Osteoblast (primary cell): Measurements from ENCODE around the gene ARHGEF4. TPM values are rescaled to one million over a fixed set of nuclear protein-coding genes. Genes with fewer than 3 reads are reported as not detected.

ENCODE experiments used
- DNase-seq: peaks from one replicate; pipeline ENCODE4 v3.0.0; 2011; ENCODE audit warnings: low spot score, mixed read lengths; ENCODE audit not compliant: insufficient read length; ENCODE audit errors: missing footprints
- H2AFZ ChIP-seq: 2 replicates; pipeline ENCODE4 v1.6.0; 2011; ENCODE audit warnings: mild to moderate bottlenecking, low read length
- H3K27ac ChIP-seq: 2 replicates; pipeline ENCODE4 v1.5.1; 2011; ENCODE audit warnings: mild to moderate bottlenecking, low read depth, low read length, moderate library complexity
- H3K27me3 ChIP-seq: 2 replicates; pipeline ENCODE4 v1.6.0; 2012; ENCODE audit warnings: mild to moderate bottlenecking, control low read depth, inconsistent platforms, low read length, moderate library complexity; ENCODE audit not compliant: insufficient read depth
- H3K36me3 ChIP-seq: 2 replicates; pipeline ENCODE4 v1.5.1; 2011; ENCODE audit warnings: mild to moderate bottlenecking, low read length, control low read depth, moderate library complexity; ENCODE audit not compliant: insufficient read depth
- H3K4me1 ChIP-seq: 2 replicates; pipeline ENCODE4 v1.5.1; 2011; ENCODE audit warnings: mild to moderate bottlenecking, low read length, control low read depth, moderate library complexity; ENCODE audit not compliant: insufficient read depth
- H3K4me2 ChIP-seq: 2 replicates; pipeline ENCODE4 v1.6.0; 2011; ENCODE audit warnings: mild to moderate bottlenecking, low read length; ENCODE audit not compliant: insufficient read depth
- H3K4me3 ChIP-seq: fragments of 200-600 bp; sonication (generic); 3 replicates; pipeline ENCODE4 v1.5.1; 2012; ENCODE audit warnings: mild to moderate bottlenecking, low read length, inconsistent platforms; ENCODE audit not compliant: insufficient read depth
- H3K79me2 ChIP-seq: 2 replicates; pipeline ENCODE4 v1.6.0; 2012; ENCODE audit warnings: mild to moderate bottlenecking, low read length, control low read depth, inconsistent platforms; ENCODE audit not compliant: insufficient read depth
- H3K9me3 ChIP-seq: 2 replicates; pipeline ENCODE4 v1.5.1; 2011; ENCODE audit warnings: low read depth, low read length, control low read depth
- H4K20me1 ChIP-seq: 2 replicates; pipeline ENCODE4 v1.6.0; 2012; ENCODE audit warnings: mild to moderate bottlenecking, low read length, control low read depth; ENCODE audit not compliant: insufficient read depth
- total RNA-seq: library from RNA; depleted of rRNA; stranded (reverse); fragments of >200 nt; gene quantifications from 2 replicates; pipeline ENCODE4 v1.2.3, GENCODE V29; 2012
- TF ChIP-seq, protein P1 (sequence below): IDR thresholded peaks from 2 replicates; pipeline ENCODE4 v1.5.1; 2011; ENCODE audit warnings: mild to moderate bottlenecking, low read depth, low read length, moderate library complexity; ENCODE audit errors: extremely low read depth

The ARHGEF4 gene, protein sequence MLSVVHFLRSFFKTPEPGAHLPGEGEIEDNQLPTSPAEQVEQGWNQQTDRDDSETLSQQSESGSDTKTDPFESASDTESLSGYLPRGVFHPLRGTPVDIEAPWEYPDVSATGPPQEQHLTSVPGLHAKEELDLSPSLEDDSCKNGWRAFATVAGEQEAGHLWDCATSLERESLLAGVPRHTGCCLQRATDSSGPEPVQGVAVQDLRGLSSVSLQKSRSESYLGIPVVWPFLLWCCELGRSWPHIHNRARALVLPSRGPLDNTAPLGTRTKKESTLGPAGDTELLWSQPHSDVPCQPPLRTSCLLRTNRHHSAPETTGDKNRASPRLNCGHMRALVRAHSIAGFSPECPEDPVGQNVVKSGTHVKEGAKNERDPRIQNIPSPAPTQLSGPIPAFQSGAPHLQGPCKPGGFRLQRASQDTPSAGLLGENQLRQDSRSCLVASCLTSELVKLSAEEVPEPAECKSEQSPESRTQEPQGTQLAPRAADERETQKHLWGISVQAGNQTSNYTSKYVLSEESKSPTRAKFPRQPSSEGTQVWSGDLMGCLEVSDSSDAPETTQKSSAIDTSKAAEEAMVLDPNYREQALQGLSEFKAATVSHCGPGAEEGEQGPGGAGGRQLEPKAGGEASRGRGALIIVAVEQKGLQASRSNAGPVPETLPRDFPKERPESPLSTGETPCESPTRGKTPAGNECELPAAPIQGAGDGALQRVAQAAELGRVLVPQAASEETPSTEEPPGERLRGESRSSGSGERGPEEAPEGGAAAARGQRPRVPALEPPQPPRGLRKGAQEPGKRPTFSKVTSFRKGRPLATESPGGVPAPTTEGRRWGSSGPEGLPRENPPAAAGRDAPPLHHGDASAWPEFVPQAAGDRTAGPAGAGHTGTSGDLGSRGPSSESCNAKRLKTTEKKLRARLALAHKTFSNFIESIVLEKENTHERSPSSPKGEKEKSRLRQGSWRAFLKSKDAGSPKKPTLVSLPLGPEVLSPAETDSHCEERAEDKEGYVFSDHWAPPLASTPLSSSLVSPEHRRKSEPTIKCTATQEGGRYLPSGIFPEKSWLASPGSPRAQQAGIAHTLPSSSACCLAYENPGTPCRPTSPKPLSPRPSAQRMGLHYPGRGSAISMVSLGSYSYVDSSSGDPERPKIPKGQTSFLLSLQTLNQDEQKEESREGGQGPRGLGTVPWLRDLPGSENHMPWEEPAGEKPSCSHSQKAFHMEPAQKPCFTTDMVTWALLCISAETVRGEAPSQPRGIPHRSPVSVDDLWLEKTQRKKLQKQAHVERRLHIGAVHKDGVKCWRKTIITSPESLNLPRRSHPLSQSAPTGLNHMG (N-terminal part only)
- 3.6 and 7.7 TPM in 2 replicates for total RNA-seq

DNA sequence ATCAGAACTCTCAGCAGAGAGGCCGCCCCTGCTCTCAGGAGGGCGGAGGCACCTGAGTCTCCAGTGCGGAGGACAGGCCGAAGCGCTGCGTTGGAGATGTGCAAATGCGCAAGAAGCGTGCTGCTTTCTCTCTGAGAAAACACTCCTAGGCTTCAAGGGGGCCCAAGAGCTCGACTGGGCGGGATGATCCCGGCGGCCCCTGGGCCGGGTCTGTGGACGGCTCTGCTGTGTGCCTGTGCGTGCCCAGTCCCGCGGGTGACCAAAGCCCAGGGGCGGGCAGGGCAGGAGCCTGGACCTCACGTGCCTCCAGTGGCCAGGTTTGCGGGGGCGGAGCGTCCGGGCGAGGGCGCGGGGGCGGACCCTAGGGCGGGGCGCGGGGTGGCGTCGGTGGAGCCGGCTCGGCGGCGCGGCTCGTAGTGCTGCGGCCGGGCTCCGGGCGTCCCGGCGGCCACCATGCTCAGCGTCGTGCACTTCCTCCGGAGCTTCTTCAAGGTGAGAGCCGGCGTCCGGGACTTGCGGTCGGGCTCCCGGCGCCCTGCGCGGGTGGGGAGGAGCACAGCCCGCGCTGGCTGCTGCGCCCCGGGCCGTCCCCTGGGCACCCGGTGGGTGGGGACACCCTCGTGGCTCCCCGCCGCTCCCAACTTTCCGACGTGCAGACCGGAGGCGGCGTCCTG lies at the start of gene ARHGEF4:
TSS of gene ARHGEF4 (plus strand) at position 414 of the 674 bp plus-strand sequence. CDS start at position 454, 40 bp downstream.
- no peaks in the 10 kb centered on the region for H3K36me3 ChIP-seq
- TF ChIP-seq, protein P1, sequence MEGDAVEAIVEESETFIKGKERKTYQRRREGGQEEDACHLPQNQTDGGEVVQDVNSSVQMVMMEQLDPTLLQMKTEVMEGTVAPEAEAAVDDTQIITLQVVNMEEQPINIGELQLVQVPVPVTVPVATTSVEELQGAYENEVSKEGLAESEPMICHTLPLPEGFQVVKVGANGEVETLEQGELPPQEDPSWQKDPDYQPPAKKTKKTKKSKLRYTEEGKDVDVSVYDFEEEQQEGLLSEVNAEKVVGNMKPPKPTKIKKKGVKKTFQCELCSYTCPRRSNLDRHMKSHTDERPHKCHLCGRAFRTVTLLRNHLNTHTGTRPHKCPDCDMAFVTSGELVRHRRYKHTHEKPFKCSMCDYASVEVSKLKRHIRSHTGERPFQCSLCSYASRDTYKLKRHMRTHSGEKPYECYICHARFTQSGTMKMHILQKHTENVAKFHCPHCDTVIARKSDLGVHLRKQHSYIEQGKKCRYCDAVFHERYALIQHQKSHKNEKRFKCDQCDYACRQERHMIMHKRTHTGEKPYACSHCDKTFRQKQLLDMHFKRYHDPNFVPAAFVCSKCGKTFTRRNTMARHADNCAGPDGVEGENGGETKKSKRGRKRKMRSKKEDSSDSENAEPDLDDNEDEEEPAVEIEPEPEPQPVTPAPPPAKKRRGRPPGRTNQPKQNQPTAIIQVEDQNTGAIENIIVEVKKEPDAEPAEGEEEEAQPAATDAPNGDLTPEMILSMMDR, result no peak
- no peak within 1 kb of the TSS for H3K4me2 ChIP-seq
- H4K20me1 ChIP-seq, result no peaks in the 10 kb centered on the region
- H3K27me3 ChIP-seq, result peaks cover 15% of the 10 kb centered on the region
- H3K27ac ChIP-seq, result no peak within 1 kb of the TSS
- H3K79me2 ChIP-seq, result no peaks in the 10 kb centered on the region
- no peak for DNase-seq
- no peak within 1 kb of the TSS for H2AFZ ChIP-seq
- H3K9me3 ChIP-seq, result no peaks in the 10 kb centered on the region
- no peak within 1 kb of the TSS for H3K4me3 ChIP-seq
- H3K4me1 ChIP-seq, result no peaks in the 10 kb centered on the region

DNA sequence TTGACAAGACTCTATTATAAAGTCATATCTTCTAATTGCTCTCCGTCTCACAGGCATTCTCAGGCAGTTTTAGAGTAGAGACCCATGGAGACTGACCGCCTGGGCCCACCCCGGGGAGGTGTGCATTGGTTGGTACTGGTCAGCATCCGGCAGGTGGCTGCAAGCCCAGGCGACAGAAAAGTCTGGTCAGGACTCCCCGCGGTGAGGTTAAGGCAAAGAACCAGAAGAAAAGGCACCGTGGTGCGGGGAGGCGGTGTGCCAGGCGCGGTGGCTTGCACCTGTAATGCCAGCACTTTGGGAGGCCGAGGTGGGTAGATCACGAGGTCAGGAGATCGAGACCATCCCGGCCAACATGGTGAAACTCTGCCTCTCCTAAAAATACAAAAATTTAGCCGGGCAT lies 48.9 kb upstream of the ARHGEF4 start:
- Histone ChIP-seq H2AFZ (no peak overlapping the region), H3K27me3 (no peaks in the 10 kb centered on the region), H3K4me3 (no peak overlapping the region), H3K4me1 (no peaks in the 10 kb centered on the region), H3K4me2 (no peak overlapping the region), H3K36me3 (no peaks in the 10 kb centered on the region), H3K27ac (no peak overlapping the region), H3K79me2 (no peaks in the 10 kb centered on the region), H3K9me3 (no peaks in the 10 kb centered on the region), H4K20me1 (no peaks in the 10 kb centered on the region)
- no peak for DNase-seq
- TF ChIP-seq, protein P1, result no peak

DNA sequence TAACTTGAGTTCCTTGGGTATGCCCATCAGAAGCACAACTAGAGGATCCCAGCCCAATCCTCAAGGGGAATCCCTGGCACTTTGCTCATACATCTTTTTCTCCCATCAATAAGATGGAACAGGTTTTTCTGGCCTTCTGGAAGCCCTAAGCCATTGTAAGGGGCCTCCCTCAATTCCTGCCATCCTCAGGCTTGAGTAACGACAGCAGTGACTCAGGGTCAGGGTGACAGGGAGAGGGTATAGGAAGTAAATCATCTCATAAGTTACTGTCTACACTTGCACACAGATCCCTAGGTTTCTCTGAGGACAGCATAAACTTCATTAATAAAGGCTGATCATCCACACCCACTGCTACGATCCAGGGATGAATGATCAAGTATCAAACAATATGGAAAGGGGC lies 46.4 kb upstream of the ARHGEF4 start:
- no peak overlapping the region for H3K27ac ChIP-seq
- H3K36me3 ChIP-seq, result no peaks in the 10 kb centered on the region
- no peak for DNase-seq
- no peaks in the 10 kb centered on the region for H3K27me3 ChIP-seq
- no peaks in the 10 kb centered on the region for H4K20me1 ChIP-seq
- no peak overlapping the region for H2AFZ ChIP-seq
- H3K4me1 ChIP-seq, result no peaks in the 10 kb centered on the region
- no peaks in the 10 kb centered on the region for H3K9me3 ChIP-seq
- H3K79me2 ChIP-seq, result no peaks in the 10 kb centered on the region
- H3K4me2 ChIP-seq, result no peak overlapping the region
- TF ChIP-seq, protein P1, result no peak
- H3K4me3 ChIP-seq, result no peak overlapping the region
